ENCODE results near the gene MANBA. TPM values are rescaled to one million over a fixed set of nuclear protein-coding genes. Genes with fewer than 3 reads are reported as not detected.

Gene MANBA
- total RNA-seq, 2 experiments from 2014 or later, result 12.0 to 13.3 TPM

DNA sequence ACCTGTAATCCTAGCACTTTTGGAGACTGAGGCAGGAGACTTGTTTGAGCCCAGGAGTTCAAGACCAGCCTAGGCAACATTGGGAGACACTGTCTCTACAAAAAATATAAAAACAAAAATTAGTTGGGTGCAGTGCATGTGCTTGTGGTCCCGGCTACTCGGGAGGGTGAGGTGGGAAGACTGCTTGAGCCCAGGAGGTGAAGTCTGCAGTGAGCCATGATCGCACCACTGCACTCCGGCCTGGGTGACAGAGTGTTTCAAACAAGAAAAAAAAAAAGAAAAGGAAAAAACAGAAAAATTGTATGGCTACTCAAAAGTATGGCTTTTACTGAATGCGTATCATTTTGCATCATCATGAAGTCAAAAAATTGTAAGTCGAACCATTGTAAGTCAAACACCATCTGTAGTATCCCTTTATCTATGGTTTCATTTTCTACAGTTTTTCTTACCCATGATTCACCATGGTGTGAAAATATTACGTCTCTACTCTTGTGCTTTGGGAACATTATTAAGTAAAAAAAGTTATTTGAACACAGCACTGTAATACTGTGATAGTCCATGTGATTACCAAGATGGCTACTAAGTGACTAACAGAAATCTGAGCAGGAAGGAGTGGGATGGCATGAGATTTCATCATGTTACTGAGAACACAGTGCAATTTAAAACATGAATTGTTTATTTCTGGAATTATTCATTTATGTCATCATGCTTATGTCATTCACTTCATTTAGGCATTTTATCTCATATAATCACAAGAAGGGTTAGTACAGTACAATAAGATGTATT is 26.5 kb upstream of the MANBA start:
- intact Hi-C loops (cut with DNase I, micrococcal nuclease), result loop anchor here in 1 of 2 experiments (1.0 to 2.0 kb wide), 2 partner anchors 26 to 40 kb away; partner anchors contain the start of genes MANBA and UBE2D3
- Mint-ChIP-seq H3K27ac (peak overlapping the region; percentile 75), H3K9me3 (ENCODE audit: low read depth) (peaks cover 12% of the 10 kb centered on the region), H3K4me3 (no peak overlapping the region), H3K36me3 (ENCODE audit: low read depth) (peaks cover 11% of the 10 kb centered on the region), H3K27me3 (no peaks in the 10 kb centered on the region), H3K4me1 (peaks cover 29% of the 10 kb centered on the region)
- POLR2A ChIA-PET, result interaction anchor here (0.5 to 0.6 kb wide), 2 partner anchors 17 to 288 kb away, joined by 4 read pairs; no protein-coding TSS in a partner anchor
- peak; percentile 15 for DNase-seq
- ATAC-seq, result peak; percentile 74
- CTCF ChIA-PET, result no interaction called here

DNA sequence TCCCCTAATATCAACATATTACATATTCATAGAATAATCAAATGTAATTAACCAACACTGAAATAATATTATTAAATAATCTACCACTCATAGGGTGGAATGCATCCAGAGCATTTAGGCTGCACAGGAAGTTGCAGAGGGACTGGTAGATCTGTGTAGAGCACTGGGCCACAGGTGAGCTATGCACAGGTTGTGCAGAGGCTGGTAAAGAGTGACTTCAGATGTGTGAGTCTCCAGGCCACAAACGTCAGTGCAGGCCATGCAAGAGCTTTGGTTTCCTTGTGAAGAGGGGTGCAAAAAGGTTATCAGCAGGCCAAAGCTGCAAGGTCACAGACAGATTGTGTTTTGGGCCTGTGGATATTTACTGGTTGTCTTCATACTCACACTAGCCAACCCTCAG is 25.5 kb upstream of the MANBA start:
- ChIA-PET POLR2A (no interaction called here), CTCF (no interaction called here)
- DNase-seq (no peak), ATAC-seq (no peak)
- H3K27me3 Mint-ChIP-seq, result no peaks in the 10 kb centered on the region
- H3K4me3 Mint-ChIP-seq, result no peak overlapping the region
- intact Hi-C loops (cut with DNase I, micrococcal nuclease), result loop anchor here in 1 of 2 experiments (2.0 kb wide), 1 partner anchor 25 kb away; the partner anchor contains the start of gene MANBA
- peaks cover 5% of the 10 kb centered on the region for H3K9me3 Mint-ChIP-seq (ENCODE audit: low read depth)
- peaks cover 28% of the 10 kb centered on the region for H3K4me1 Mint-ChIP-seq
- peaks cover 2% of the 10 kb centered on the region for H3K36me3 Mint-ChIP-seq (ENCODE audit: low read depth)
- H3K27ac Mint-ChIP-seq, result no peak overlapping the region

DNA sequence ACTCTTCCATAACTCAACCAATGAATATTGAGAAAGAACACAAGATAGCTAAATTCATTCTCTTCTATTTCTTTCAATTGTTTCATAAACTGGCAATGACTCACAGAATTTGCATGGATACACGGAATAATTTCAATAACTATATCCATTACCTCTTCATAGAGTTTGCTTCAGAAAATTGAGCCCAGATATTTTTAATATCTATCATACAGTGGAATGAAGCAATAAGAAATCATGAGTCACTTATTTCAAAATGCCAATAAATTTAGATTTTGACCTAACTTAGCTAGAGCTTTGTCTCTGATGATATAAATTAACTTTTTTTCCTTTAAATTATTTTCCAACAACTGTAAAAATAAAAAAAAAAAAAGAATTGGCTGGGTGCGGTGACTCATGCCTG is 22.2 kb upstream of the MANBA start:
- H3K27me3 Mint-ChIP-seq, result no peaks in the 10 kb centered on the region
- CTCF ChIA-PET, result no interaction called here
- H3K4me1 Mint-ChIP-seq, result peaks cover 15% of the 10 kb centered on the region
- peaks cover 3% of the 10 kb centered on the region for H3K9me3 Mint-ChIP-seq (ENCODE audit: low read depth)
- intact Hi-C loops (cut with DNase I, micrococcal nuclease), result no loop called here
- ATAC-seq, result no peak
- DNase-seq, result no peak
- H3K4me3 Mint-ChIP-seq, result no peak overlapping the region
- POLR2A ChIA-PET, result interaction anchor here (0.8 kb wide), 1 partner anchor 21 kb away, joined by 6 read pairs; no protein-coding TSS in a partner anchor
- no peak overlapping the region for H3K27ac Mint-ChIP-seq
- H3K36me3 Mint-ChIP-seq (ENCODE audit: low read depth), result no peaks in the 10 kb centered on the region

DNA sequence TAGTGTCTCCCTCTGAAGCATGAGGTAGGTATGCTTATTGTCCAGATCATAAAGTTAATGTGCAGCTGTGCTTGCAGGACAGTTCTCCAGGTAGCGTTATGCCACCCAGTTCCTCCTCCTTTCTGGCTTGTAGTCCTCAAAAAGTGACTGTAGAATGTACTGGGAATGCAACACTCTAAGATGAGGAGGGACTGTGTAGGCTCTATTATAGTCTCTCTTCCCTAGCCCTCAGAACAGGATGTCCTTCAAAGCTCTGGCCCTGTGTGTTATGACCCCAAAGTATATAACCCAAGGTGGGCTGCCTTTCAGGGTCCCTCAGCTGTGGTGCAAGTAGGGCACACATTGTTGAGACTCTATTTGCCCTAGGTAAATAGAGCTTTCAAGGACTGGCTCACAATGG is 20.8 kb upstream of the MANBA start:
- DNase-seq (no peak), ATAC-seq (no peak)
- H3K4me1 Mint-ChIP-seq, result peaks cover 5% of the 10 kb centered on the region
- H3K36me3 Mint-ChIP-seq (ENCODE audit: low read depth), result no peaks in the 10 kb centered on the region
- intact Hi-C loops (cut with DNase I, micrococcal nuclease), result no loop called here
- ChIA-PET POLR2A (no interaction called here), CTCF (interaction anchor here (1.1 kb wide), 1 partner anchor 11 kb away, joined by 3 read pairs; no protein-coding TSS in a partner anchor)
- no peak overlapping the region for H3K27ac Mint-ChIP-seq
- peaks cover 2% of the 10 kb centered on the region for H3K27me3 Mint-ChIP-seq
- H3K9me3 Mint-ChIP-seq (ENCODE audit: low read depth), result peaks cover 2% of the 10 kb centered on the region
- H3K4me3 Mint-ChIP-seq, result no peak overlapping the region

DNA sequence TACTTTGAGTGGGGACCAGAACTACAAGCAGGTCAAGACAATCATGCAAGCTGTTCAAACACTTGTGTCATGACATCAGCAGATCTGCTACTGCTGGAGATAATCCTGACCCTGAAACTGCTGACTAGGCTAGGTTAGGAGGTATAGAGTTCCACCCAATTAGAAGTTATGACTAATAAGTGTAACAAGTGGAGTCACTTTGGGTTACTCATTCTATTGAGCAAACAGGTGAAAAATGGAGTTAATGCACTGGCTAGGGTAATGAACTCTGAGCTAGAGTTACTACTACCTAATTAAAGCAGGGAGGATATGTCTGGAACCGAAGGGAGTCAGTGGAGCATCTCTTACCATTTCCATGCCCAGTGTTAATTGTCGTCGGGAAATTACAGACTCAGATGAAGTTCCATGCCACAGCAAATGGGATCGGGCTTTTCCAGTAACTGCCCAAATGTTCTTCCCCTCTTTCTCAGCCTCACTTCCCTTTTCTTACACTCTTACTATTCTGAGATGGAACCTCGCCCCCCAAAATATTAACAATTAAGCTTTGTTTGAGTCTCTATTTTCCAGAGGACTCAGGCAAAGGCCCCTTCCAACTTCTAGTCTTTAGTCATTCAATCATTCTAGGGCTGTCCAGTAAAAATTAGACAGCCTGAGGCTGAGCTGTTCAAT is 19.8 kb upstream of the MANBA start:
- POLR2A ChIA-PET, result interaction anchor here (1.5 kb wide), 1 partner anchor 47 kb away, joined by 4 read pairs; the partner anchor contains the start of gene UBE2D3
- Mint-ChIP-seq H3K4me1 (peaks cover 5% of the 10 kb centered on the region), H3K27ac (no peak overlapping the region), H3K27me3 (peaks cover 2% of the 10 kb centered on the region), H3K36me3 (ENCODE audit: low read depth) (no peaks in the 10 kb centered on the region), H3K4me3 (no peak overlapping the region), H3K9me3 (ENCODE audit: low read depth) (peaks cover 2% of the 10 kb centered on the region)
- intact Hi-C loops (cut with DNase I, micrococcal nuclease), result no loop called here
- ATAC-seq (peak; percentile 95), DNase-seq (no peak)
- CTCF ChIA-PET, result interaction anchor here (0.5 to 1.1 kb wide), 3 partner anchors 10 to 43 kb away, joined by 3 read pairs; no protein-coding TSS in a partner anchor

DNA sequence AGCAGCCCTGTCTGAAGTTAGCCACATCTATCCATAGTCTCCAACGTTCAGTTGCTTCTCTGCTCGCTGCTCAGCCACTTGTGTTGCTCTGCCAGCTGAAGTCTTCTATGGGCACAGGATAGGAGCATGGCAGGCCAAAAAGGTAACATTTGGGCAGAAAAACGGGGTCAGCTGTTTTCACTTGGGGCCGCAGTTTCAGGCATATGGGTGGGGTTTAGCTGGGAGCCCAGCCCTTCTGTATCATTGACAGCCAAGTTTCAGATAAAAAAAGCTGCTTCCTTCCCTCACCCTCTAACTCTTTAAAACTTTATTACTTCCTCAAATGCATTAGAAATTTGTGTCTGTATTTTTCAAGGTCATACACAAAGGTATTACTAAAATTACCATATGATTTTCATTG is 18.4 kb upstream of the MANBA start:
- intact Hi-C loops (cut with DNase I, micrococcal nuclease), result no loop called here
- no peak for ATAC-seq
- POLR2A ChIA-PET, result no interaction called here
- DNase-seq, result no peak
- no peak overlapping the region for H3K27ac Mint-ChIP-seq
- H3K4me1 Mint-ChIP-seq, result peaks cover 5% of the 10 kb centered on the region
- peaks cover 2% of the 10 kb centered on the region for H3K27me3 Mint-ChIP-seq
- H3K36me3 Mint-ChIP-seq (ENCODE audit: low read depth), result no peaks in the 10 kb centered on the region
- CTCF ChIA-PET, result no interaction called here
- H3K4me3 Mint-ChIP-seq, result no peak overlapping the region
- H3K9me3 Mint-ChIP-seq (ENCODE audit: low read depth), result peaks cover 2% of the 10 kb centered on the region

DNA sequence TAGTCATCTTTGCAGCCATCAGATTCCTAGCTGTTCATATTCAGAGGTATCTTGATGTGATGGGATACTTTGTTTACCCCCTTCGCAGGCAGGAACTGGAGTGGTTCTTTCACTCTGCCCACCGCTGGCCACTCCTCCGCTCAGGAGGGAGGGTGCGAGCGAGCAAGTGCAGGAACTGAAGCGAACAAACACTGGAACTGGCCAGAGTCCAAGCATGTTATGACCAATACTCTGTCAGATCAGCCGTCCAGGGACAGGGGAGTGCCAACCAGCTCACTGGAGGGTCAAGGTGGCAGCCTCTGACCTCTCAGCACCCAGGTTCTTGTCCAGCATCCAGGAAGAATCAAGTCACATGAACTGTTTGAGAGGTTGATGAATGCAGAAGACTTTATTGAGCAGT is 18.0 kb upstream of the MANBA start:
- no peak overlapping the region for H3K4me3 Mint-ChIP-seq
- no peak for DNase-seq

DNA sequence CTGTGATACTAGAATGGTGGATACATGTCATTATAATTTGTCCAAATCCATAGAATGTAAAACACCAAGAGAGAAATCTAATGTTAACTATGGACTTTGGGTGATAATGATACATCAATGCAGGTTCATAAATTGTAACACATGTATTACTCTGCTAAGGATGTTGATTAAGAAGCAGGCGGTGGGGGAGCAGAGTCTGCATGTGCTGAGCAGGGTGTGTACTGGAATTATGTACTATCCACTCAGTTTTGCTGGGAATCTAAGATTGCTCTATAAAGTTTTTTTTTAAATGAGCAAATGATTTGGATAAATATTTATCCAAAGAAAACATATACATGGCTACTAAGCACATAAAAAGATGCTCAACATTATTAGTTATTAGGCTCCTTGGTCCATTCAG is 15.0 kb upstream of the MANBA start:
- ATAC-seq, result no peak
- Mint-ChIP-seq H3K4me3 (no peak overlapping the region), H3K9me3 (ENCODE audit: low read depth) (peaks cover 2% of the 10 kb centered on the region), H3K36me3 (ENCODE audit: low read depth) (no peaks in the 10 kb centered on the region), H3K27ac (no peak overlapping the region), H3K27me3 (peaks cover 2% of the 10 kb centered on the region), H3K4me1 (peaks cover 4% of the 10 kb centered on the region)
- ChIA-PET POLR2A (no interaction called here), CTCF (no interaction called here)
- no peak for DNase-seq
- intact Hi-C loops (cut with DNase I, micrococcal nuclease), result no loop called here

More for the DNA sequence above, 18.0 kb upstream of the MANBA start:
- CTCF ChIA-PET, result interaction anchor here (0.6 kb wide), 1 partner anchor 329 kb away, joined by 4 read pairs; no protein-coding TSS in a partner anchor
- no peak for ATAC-seq
- Mint-ChIP-seq H3K9me3 (ENCODE audit: low read depth) (peaks cover 2% of the 10 kb centered on the region), H3K4me1 (peaks cover 5% of the 10 kb centered on the region), H3K27ac (no peak overlapping the region), H3K27me3 (peaks cover 2% of the 10 kb centered on the region), H3K36me3 (ENCODE audit: low read depth) (no peaks in the 10 kb centered on the region)
- intact Hi-C loops (cut with DNase I, micrococcal nuclease), result no loop called here
- POLR2A ChIA-PET, result no interaction called here

DNA sequence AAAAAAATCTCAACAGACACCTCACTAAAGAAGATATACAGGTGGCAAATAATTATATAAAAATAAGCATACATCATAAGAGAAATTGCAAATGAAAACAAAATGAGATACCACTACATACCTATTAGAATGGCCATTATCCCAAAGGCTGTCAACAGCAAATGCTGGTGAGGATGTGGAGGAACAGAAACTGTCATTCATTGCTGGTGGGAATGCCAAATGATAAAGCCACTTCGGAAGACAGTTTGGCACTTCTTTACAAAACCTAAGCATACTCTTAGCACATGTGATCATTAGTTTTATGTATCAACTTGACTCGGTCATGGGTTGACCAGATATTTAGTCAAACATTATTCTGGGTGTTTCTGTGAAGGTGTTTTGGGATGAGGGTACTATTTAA is 13.5 kb upstream of the MANBA start:
- H3K9me3 Mint-ChIP-seq (ENCODE audit: low read depth), result peaks cover 2% of the 10 kb centered on the region
- no peak overlapping the region for H3K4me3 Mint-ChIP-seq
- ChIA-PET POLR2A (no interaction called here), CTCF (no interaction called here)
- H3K36me3 Mint-ChIP-seq (ENCODE audit: low read depth), result no peaks in the 10 kb centered on the region
- intact Hi-C loops (cut with DNase I, micrococcal nuclease), result no loop called here
- no peaks in the 10 kb centered on the region for H3K4me1 Mint-ChIP-seq
- no peak overlapping the region for H3K27ac Mint-ChIP-seq
- peaks cover 2% of the 10 kb centered on the region for H3K27me3 Mint-ChIP-seq
- ATAC-seq, result no peak
- no peak for DNase-seq

DNA sequence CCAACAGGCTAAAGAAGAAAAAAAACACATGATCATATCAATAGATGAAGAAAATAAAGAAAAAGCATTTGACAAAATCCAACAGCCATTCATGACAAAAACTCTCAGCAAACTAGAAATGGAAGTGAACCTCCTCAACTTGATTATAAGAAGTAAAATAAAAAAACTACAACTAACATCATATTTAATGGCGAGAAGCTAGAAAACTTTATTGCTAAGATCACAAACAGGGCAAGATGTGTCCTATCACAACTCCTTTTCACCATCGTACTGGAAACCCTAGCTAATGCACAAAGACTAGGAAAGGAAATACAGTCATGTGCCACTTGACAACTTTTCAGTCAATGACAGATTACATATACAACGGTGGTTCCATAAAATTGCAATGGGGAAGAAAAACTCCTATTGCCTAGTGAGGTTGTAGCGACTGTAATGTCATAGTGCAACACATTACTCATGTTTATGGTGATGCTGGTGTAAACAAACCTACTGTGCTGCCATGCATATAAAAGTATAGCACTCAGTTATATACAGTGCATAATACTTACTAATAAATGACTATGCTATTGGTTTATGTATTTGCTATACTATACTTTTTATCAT is 12.1 kb upstream of the MANBA start:
- Mint-ChIP-seq H3K27ac (no peak overlapping the region), H3K9me3 (ENCODE audit: low read depth) (peaks cover 2% of the 10 kb centered on the region), H3K27me3 (peaks cover 2% of the 10 kb centered on the region), H3K4me1 (no peaks in the 10 kb centered on the region), H3K36me3 (ENCODE audit: low read depth) (no peaks in the 10 kb centered on the region), H3K4me3 (no peak overlapping the region)
- intact Hi-C loops (cut with DNase I, micrococcal nuclease), result no loop called here
- POLR2A ChIA-PET, result no interaction called here
- CTCF ChIA-PET, result no interaction called here
- no peak for ATAC-seq
- no peak for DNase-seq

DNA sequence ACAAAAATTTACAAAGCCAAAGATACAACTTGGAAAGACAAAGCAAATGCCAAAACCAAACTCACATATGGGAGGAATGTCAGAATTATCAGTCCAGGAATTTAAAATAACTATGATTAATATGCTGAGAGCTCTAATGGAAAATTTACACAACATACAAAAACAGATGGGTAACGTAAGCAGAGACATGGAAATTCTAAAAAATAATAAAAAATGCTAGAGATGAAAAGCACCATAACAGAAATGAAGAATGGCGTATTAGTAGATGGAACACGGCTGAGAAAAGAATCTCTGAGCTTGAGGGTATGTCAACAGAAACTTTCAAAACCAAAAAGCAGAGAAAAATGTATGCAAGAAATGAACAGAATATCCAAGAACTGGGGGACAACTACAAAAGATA is 4.1 kb upstream of the MANBA start:
- POLR2A ChIA-PET, result no interaction called here

More for the DNA sequence above, 4.1 kb upstream of the MANBA start:
- peaks cover 2% of the 10 kb centered on the region for H3K27me3 Mint-ChIP-seq
- CTCF ChIA-PET, result no interaction called here
- no peak overlapping the region for H3K27ac Mint-ChIP-seq
- DNase-seq, result no peak
- peaks cover 8% of the 10 kb centered on the region for H3K4me1 Mint-ChIP-seq
- intact Hi-C loops (cut with DNase I, micrococcal nuclease), result loop anchor here (5.0 kb wide), 3 partner anchors 37 to 333 kb away; no protein-coding TSS in a partner anchor
- no peaks in the 10 kb centered on the region for H3K9me3 Mint-ChIP-seq (ENCODE audit: low read depth)
- H3K4me3 Mint-ChIP-seq, result no peak overlapping the region
- ATAC-seq, result no peak
- no peaks in the 10 kb centered on the region for H3K36me3 Mint-ChIP-seq (ENCODE audit: low read depth)
